HG03064 (cell line): ENCODE data around the gene DNAAF5.

Experiments used
- ATAC-seq: cut with Tn5 transposase; IDR thresholded peaks from one replicate; pipeline ENCODE4 v1.9.1; 2021; ENCODE audit warnings: low read depth; ENCODE audit not compliant: unreplicated experiment

The DNAAF5 gene

DNA sequence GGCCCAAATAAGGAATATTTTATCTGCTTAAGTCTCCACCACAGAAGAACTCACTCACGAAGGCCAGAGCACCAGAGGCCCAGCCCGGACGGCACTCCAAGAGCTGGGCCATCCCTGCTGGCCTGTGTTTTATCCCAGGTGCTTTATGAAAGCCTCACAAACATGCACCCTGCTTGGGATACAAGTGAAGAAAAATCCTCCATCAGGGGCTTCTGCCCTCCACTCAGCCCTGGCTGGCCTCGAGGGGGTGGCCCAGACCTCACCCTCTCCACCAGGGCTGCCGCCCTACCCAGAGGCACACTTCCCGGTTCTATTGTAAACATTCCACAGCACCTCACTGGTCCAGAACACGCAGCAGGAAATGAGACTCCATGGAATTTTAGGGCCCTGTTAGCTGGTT, 19.8 kb upstream of the DNAAF5 start:
- ATAC-seq: no peak

DNA sequence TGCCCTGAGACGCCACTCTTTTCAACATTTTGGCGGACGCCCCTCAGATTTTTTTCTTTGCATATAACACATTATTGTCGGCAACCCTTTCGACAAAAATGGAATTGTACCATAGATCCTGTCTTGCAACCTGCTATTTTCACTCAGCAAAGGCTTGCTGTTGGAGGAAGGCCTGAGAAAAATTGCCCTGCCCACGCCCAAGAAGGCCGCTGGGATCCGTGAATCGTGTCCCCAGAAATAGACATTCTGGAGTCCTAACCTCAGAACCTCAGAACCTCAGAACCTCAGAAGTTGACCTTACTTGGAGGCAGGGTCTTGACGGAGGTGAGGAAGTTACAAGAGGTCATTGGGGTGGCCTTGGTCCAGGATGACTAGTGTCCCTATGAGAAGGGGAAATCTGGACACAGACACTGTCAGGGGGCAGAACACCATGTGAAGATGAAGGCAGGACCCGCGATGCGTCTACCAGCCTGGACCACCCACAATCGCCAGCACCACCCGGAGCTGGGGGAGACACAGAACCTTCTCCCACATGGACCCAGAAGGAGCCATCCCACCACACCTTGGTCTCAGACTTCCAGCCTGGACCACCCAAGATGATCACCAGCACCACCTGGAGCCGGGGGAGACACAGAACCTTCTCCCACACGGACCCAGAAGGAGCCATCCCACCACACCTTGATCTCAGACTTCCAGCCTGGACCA, 19.1 kb upstream of the DNAAF5 start:
- no peak for ATAC-seq

DNA sequence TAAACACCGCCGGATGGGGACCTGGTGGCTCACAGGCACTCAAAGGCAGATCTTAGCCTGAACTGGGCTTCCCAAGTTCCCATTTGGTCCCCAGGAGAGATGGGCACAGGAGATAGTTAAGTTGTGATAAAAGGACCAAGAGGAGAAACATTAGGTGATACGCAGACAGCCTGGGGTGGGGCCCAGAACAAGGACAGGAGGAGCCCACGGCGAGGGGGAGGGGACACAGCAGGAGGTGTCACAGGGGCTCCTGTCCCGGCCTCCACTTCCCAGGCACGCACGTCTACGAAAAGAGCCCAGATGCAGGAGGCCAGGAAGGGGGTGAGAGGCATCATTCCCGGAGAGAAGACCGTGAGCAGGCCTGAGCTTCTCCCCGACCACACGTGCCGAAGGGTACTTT, 16.3 kb upstream of the DNAAF5 start:
- no peak for ATAC-seq

DNA sequence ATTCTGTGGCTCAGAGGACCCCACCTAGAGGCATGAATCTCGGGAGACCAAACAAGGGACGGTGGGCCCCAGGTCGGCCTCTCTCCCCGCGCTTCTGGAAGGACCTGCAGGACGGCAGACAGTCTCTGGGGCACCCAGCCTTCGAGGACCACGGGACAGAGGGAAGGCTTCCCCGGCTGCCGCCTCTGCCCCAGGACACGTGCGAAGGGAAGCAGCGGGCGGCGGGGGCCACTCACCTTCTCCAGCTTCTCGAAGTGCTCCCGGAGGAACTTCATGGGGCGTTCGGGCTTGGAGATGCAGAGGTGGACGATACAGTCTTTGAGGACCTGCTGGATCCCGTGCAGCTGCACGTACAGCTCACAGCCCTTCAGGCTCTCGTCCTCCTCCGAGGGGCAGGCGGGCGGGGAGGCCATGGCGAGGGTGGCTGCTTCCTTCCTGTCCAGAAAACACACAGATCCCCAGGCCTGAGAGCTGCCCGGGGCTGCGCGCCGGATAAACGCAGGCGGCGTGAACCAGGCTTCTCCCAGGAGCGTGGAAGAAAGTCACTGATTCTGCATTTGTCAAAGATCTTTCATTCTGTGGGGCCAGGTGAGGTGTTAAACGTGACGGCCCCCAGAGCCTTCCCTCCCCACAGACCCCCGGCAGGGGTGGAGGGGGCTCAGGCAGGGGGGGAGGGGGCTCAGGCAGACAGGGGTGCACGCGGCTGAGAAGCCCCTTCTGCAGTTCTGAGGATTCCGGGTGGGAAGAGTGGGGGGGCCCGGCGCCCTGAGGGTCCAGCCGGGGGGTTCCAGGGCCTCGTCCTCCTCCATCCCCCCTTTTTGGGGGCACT, 15.2 kb upstream of the DNAAF5 start:
- ATAC-seq: no peak

DNA sequence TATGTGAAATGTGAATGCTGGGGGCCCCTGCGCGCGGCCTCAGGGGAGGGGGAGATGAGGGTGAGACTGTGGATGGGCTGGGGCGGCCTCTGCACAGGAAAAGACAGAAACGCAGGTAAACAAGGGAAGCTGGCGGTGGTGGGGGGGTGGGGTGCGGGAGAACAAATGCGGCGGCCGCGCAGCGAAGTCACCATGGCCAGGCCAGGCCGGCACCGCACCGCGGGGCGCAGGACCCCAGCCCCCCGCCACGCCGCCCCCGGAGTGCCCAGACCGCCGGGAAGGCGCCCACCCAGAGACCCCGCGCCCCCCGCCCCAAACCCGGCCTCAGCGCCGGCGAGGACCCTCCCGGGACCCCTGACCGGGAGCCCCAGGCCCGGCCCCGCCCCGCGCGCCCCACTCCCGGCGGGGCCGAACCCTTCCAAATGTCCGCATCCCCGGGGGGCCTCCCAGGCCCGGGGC, 14.5 kb upstream of the DNAAF5 start:
- ATAC-seq: no peak

DNA sequence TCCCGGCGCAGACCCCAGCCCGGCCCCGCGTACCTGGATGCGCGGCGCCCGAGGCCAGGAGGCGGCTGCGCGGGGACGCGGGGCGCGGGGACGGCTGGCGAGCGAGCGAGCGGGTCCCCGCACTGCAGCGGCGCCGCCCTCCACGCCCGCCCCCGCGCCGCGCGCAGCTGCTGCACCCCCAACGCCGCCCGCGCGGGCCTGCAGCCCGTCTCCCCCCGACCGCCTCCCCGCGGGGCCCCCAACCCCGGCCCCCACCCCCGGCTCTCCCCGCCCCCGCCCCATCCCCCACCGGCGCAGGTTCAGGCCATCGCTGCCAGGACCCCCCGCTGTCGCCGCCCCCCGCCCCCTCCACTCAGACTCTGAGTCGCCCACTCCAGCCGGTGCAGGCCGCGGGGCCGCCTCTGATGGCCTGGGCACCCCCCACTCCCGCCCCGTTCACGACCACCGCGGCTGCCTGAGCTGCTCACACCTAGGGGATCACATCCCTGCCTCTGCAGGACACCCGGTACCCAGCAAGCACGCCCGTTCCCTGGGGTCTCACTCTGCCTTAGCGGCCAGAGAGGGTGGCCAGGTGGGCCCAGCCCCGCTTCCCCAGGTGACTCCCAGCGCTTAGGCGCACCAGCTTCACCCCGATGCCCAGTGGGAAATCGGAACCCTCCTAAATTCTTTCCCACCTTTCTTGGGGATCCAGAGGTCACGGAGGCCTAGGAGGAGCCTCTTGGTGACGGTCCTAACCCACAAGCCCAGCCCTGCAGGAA, 13.9 kb upstream of the DNAAF5 start:
- no peak for ATAC-seq

DNA sequence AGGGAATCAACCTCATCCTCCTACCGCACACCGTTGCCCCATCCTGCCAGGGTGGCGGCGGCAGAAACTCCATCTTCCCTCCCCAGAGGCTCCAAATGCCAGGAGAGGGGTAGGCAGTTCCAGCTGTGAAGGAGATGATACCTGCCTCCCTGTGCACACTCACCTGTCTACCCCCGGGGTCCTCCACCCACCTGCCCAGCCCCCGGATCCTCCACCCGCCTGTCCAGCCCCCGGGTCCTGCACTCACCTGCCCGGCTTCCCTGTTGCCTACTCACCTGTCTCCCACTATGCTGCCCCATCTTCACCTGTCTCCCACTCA, 13.4 kb upstream of the DNAAF5 start:
- ATAC-seq: no peak

DNA sequence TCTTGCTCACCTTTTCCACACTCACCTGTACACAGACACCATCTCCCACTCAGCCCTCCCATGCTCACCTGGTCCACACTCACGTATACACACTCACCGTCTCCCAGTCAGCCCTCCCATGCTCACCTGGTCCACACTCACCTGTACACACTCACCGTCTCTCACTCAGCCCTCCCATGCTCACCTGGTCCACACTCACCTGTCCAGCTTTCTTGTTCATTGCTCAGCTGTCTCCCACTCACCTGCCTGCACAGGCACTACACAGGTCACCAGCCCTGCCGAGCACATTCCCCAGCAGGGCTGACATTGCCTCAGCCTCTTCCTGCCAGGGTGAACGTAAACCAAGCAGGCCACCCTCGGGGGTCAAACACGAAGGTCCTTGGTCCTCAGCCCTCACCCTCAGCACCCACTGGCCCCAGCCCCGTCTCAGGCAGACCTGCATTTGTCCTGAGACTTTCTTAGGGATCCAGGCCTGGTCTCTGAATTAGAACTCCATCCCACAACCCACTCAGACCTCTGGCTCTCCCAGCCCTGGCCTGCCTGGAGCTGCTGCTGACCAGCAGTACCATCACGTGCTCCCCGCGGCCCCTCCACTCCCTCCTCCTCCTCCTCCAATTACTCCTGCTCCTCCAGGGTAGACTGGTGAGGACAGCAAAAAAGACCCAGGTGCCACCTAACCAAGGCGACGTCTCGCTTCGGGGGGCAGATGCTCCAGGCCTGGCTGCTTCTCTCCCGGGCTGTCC, 12.8 kb upstream of the DNAAF5 start:
- ATAC-seq: no peak

DNA sequence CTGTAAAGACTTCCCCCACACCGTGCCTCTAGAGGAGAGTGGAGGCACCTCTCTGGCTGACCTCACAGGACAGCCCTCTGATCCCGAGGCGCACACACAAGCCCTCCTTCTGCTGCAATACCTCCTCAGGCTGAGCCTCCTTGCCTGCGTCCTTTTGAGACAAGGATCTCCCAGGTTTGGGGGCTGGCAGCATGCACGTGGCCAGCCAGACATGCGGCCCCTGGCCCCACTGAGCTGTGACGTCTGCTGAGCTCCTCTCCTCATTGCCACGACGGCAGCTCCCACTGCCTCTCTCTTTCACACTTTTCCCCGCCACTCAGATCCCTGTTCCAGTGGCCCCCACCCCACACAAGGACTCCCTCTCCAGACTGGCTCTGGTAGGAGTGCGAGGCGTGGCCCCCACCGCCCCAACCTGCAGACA, 12.2 kb upstream of the DNAAF5 start:
- ATAC-seq: no peak

DNA sequence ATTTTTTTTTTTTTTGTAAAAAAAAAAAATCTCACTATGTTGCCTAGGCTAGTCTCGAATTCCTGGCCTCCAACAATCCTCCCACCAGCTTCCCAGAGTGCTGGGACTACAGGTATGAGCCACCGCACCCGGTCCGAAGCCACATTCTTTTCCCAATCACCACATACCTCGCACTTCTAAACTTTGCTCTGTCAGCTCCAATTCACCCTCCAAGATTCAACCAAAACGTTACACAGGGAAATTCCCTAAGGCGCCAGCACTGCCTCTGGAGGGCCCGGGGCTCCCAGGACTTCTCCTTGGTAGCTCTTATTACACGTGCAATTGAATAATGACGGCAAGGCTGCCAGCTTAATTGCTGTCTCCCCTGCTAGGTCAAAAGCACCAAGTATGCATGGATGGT, 10.3 kb upstream of the DNAAF5 start:
- no peak for ATAC-seq

DNA sequence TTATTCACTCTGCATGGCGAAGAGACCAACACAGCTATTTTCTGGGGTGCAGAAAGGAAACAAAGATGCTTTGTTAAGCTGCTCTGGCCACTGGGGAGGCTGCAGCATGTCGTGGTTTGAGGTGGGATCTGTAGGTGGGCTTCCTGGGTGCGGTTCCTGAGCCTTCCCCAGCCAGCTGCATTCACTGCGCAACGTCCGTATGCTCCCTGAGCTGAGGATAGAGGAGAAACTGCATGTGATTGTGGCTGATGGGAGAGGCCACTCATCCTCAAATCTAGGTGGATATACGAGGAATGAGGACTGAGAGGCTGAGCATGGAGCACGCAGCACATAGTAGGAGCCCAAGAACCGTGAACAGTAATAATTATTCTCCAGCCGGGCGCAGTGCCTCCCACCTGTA, 9.9 kb upstream of the DNAAF5 start:
- no peak for ATAC-seq

DNA sequence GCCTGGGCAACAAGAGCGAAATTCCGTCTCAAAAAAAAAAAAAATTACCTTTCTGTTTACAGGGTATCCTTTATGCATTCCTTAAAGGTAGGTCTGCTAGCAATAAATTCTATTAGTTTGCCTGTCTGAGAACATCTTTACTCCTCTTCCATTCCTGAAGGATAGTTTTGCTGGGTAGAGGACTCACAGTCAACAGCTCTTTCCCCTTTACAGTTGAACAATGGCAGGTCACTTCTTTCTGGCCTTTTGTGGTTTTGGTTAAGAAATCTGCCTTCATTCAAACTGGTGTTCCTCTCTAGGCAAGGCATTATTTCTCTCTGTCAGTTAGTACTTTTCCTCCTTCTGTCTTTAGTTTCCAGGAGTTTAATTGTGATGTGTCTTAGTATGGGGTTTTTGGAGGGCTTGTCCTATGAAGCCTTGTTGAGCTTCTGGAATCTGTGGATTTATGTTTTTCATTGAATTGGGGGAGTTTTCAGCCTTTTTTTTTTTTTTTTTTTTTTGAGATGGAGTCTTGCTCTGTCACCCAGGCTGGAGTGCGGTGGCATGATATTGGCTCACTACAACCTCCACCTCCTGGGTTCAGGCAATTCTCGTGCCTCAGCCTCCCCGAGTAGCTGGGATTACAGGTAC, 4.8 kb upstream of the DNAAF5 start:
- no peak for ATAC-seq

DNA sequence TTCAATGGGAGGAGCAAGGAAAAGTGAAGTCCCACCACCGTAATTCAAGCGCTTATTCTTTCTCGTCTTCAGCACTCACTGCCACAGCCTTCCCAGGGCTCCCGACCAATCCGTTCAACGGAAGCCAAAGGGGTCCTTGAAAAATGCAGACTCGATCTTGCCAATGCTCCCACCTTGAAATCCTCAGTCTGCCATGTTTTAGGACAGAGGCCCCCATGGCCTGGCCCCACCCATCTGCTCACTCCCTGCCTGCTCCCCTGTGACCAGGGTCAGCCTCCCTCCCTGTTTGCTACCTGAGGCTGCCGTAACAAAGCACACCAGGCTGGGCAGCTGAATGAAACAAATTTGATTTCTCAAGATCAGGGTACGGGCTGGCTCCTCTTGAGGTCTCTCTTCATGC, 3.0 kb upstream of the DNAAF5 start:
- no peak for ATAC-seq

DNA sequence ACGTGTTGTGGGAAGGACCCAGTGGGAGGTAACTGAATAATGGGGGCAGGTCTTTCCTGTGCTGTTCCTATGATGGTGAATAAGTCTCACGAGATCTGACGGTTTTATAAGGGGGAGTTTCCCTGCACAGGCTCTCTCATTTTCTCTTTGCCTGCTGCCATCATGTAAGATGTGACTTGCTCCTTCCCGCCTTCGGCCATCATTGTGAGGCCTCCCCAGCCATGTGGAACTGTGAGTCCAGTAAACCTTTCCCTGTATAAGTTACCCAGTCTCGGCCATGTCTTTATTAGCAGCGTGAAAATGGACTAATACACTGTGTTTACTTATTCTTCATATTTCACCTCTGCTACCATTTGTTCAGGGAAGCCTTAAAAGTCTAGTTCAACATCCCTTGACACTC, 2.2 kb upstream of the DNAAF5 start:
- ATAC-seq: no peak

DNA sequence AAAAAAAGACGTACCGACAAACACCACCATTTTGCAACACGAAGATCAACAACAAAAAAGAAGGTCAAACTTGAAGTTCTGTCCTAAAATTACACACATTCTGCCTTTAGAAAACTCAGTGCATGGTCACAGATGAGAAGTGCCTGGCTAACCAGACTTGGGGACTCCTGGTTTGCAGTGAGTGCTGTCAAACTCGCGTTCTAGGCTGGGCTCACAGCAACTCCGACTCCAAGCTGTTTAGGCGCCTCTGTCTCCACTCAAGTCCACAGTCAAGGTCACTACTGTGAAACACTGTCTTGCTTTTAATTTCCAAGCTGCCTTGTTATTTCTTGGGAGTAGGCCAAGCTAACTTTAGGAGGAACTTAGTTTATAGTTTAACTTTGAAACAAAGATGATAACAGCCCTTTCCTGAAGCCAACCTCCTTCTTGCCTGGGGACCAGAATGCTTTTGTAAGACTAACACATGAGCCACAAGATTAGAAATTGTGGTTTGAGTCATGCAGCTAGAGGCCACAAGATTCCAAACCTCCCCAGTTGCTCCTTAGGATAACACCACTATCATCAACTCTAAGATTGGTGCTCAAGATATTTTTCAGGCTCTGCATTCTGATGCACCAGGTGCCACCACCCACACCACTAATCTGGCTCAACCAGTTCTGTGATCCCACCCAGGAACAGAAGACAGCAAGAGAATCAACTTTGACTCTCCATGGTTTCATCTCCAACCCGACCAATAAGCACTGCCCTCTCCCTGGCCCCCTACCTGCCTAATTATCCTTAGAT, 1.1 kb upstream of the DNAAF5 start:
- no peak for ATAC-seq

DNA sequence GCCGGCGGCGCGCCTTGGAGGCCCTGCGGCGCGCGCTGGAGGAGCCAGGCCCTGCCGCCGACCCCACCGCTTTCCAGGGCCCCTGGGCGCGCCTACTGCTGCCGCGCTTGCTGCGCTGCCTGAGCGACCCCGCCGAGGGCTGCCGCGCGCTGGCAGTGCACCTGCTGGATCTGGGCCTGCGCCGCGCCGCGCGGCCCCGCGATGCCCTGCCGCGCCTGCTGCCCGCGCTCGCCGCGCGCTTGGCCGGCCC, 280 bp downstream of the DNAAF5 start:
- ATAC-seq: peak; percentile 10

DNA sequence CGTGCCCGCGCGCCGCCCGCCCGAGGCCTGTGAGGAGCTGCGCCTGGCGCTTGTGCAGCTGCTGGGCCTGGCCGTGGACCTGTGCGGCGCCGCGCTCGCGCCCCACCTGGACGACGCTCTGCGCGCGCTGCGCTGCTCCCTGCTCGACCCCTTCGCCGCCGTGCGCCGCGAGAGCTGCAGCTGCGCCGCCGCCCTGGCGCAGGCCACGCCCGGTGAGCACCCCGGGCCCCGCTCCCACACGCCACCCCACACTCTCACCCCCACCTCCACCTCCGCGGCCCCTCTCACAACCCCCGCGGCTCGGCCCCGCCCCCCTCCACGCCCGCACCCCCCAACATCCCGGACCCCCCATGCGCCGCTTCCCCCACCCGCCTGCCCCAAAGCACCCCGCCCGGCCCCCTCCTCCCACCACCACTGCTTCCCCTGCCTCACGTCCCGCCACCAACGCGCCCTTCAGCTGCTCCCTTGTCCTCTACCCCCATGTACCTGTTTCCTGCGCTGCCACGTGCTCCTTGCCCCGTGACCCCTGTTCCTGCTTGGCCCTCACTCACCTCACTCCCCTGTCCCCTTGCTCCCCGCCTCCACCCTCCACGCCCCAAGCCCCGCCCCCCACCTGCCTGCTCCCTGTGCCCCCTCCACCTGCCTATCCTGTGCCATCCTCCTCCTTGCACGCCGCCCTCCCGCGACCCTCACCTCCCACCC, 756 bp downstream of the DNAAF5 start, which contains the start of gene PRKAR1B:
PRKAR1B (minus strand) TSS at position 178 of the 702 bp plus-strand sequence. CDS start 15,776 bp downstream, outside the sequence.
- ATAC-seq: peak; percentile 51

DNA sequence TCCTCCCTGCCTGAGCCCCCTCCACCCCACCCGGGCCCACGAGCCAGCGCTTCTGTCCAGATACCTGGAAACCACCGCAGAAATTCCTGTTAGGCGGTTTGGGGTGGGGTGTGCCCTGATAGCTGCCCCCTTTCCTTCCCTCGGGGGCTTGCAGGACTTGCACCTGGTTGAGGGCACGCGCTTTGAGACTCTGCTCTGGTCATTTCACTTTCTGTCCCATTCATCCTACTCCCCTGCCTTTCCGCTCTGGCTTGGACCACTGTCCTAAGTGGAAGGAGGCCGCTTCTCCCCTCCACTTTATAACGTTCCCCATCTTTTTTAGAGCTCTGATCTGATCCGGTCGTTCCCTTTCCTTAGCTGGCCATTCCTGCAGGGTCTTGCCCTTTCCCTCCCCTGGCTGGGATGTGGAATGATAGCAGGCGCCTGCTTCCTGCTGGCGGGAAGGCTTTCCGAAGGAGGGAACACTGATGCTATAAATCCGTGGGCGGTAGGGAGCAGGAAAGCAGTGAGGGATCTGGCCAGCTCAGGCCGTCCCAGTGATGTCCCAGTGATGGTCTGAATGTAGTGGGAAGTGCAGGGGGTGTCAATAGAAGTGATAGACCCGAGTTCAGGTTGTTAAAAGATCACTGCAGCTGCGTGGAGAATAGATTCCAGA, 1.4 kb downstream of the DNAAF5 start:
- ATAC-seq: no peak

DNA sequence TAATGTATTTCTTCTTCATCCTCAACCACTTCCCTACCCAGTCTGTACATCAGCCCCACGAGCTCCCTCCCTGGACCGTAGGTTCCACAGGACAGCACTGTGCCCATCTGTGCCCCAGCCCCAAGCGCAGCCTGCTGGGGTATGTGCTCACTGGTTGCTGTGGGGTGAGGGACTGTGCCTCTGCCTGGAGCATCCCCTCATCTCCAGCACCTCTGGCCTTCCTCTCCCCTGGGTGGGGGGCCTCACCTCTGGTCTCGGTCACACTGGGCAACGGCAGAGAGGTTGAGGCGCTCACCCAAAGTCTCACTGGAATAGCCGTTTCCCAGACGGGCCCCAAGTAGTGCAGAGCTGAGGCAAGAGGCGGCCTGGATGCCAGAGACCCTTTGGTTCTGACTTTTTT, 2.1 kb downstream of the DNAAF5 start:
- ATAC-seq: no peak
